HepG2 (cell line): ENCODE data around the gene PET117. TPM values are rescaled to one million over a fixed set of nuclear protein-coding genes. Genes with fewer than 3 reads are reported as not detected.
A peak's percentile ranks its signal among the peaks of the same experiment; 100 is the strongest.

ENCODE experiments used
- CEBPZ ChIP-seq: IDR thresholded peaks from 2 replicates; pipeline ENCODE4 v1.6.1; 2012; ENCODE audit warnings: low read length, improper control_type of control experiment
- EED ChIP-seq: sonication (generic); formaldehyde crosslinking; IDR thresholded peaks from 2 replicates; pipeline ENCODE4 v1.5.0; 2020; ENCODE audit warnings: mild to moderate bottlenecking, missing genetic modification reagents
- GTF2F1 ChIP-seq: fragments of 150-350 bp; IDR thresholded peaks from 2 replicates; pipeline ENCODE4 v1.6.1; 2014; ENCODE audit warnings: low read length
- HES4 ChIP-seq: sonication (generic); formaldehyde crosslinking; IDR thresholded peaks from 2 replicates; pipeline ENCODE4 v1.9.0; 2021; ENCODE audit warnings: mild to moderate bottlenecking, missing genetic modification reagents, borderline replicate concordance
- HNF1A ChIP-seq, 2 experiments: sonication (generic) in 1 of 2; formaldehyde crosslinking in 1 of 2; IDR thresholded peaks; 2 replicates each; pipeline versions ENCODE4 v1.4.0 to v1.6.1; 2016 to 2020; ENCODE audit warnings: borderline replicate concordance in 1 of 2, low read depth in 1 of 2, mild to moderate bottlenecking in 1 of 2, missing genetic modification reagents in 1 of 2
- HNRNPLL ChIP-seq: fragments of 200-400 bp; formaldehyde crosslinking; IDR thresholded peaks from 2 replicates; pipeline ENCODE4 v1.6.1; 2017; ENCODE audit warnings: mild to moderate bottlenecking, low read depth, low read length; ENCODE audit not compliant: poor library complexity, severe bottlenecking
- IRF1 ChIP-seq: sonication (generic); formaldehyde crosslinking; IDR thresholded peaks from 2 replicates; pipeline ENCODE4 v1.4.0; 2020; ENCODE audit warnings: low read depth, mild to moderate bottlenecking, missing genetic modification reagents
- IRX3 ChIP-seq: sonication (generic); formaldehyde crosslinking; IDR thresholded peaks from 2 replicates; pipeline ENCODE4 v1.8.1; 2023; ENCODE audit warnings: mild to moderate bottlenecking, low read depth, missing genetic modification reagents, borderline replicate concordance
- KDM1A ChIP-seq: IDR thresholded peaks from 2 replicates; pipeline ENCODE4 v1.6.1; 2016; ENCODE audit warnings: missing compliant biosample characterization
- NCOR1 ChIP-seq: fragments of 200-600 bp; sonication (generic); IDR thresholded peaks from 2 replicates; pipeline ENCODE4 v1.7.0; 2017; ENCODE audit warnings: antibody characterized with exemption, low read length, borderline replicate concordance
- NR2C2 ChIP-seq: sonication (generic); formaldehyde crosslinking; IDR thresholded peaks from 2 replicates; pipeline ENCODE4 v1.4.0; 2020; ENCODE audit warnings: missing genetic modification reagents, mild to moderate bottlenecking, moderate library complexity, borderline replicate concordance
- NR2F6 ChIP-seq, 2 experiments: IDR thresholded peaks; 2 replicates each; pipeline ENCODE4 v1.6.1; 2016; ENCODE audit warnings: antibody characterized with exemption in 1 of 2, mild to moderate bottlenecking in 1 of 2
- PITX1 ChIP-seq: sonication (generic); formaldehyde crosslinking; IDR thresholded peaks from 2 replicates; pipeline ENCODE4 v1.5.1; 2020; ENCODE audit warnings: mild to moderate bottlenecking, missing genetic modification reagents
- ZFP36 ChIP-seq: fragments of 150-350 bp; IDR thresholded peaks from 2 replicates; pipeline ENCODE4 v1.6.1; 2018; ENCODE audit warnings: borderline replicate concordance, low read length, low read depth; ENCODE audit not compliant: partially characterized antibody
- ZNF484 ChIP-seq: sonication (generic); formaldehyde crosslinking; IDR thresholded peaks from 2 replicates; pipeline ENCODE4 v1.5.1; 2020; ENCODE audit warnings: mild to moderate bottlenecking, low read depth, missing genetic modification reagents, borderline replicate concordance
- ZNF543 ChIP-seq: sonication (generic); formaldehyde crosslinking; IDR thresholded peaks from 2 replicates; pipeline ENCODE4 v1.4.0; 2020; ENCODE audit warnings: mild to moderate bottlenecking, missing genetic modification reagents
- ZNF773 ChIP-seq: sonication (generic); formaldehyde crosslinking; IDR thresholded peaks from 2 replicates; pipeline ENCODE4 v1.4.0; 2020; ENCODE audit warnings: missing genetic modification reagents, borderline replicate concordance
- ZNF784 ChIP-seq: sonication (generic); formaldehyde crosslinking; IDR thresholded peaks from 2 replicates; pipeline ENCODE4 v1.5.1; 2020; ENCODE audit warnings: missing genetic modification reagents, mild to moderate bottlenecking, borderline replicate concordance
- polyA plus RNA-seq, 8 experiments: library from polyadenylated mRNA; depleted of rRNA in 3 of 8; stranded (reverse) in 7 of 8; unstranded in 1 of 8; fragments of >200 nt; fragmentation: Illumina TruSeq in 4 of 8; extraction: Trizol in 4 of 8; gene quantifications; 2 replicates each; pipeline versions ENCODE4 v1.2.1 to v1.2.3, GENCODE V29; 2011 to 2016; ENCODE audit warnings: low read depth in 4 of 8, missing spikeins in 1 of 8, mixed read lengths in 1 of 8; ENCODE audit not compliant: insufficient read depth in 1 of 8
- total RNA-seq, 5 experiments: library from RNA; depleted of rRNA; stranded (reverse); fragments of >200 nt; fragmentation: Illumina TruSeq; extraction: Trizol; gene quantifications; 2 replicates each; pipeline ENCODE4 v1.2.3, GENCODE V29; 2016; ENCODE audit warnings: low read depth in 1 of 5

Gene PET117
- total and polyA plus RNA-seq, 2 of the 13 experiments (the other 11 are each of a cell fraction or from before 2014, with no cell fraction given) = 22.2 to 48.2 TPM

GRCh38 chr20:18137412-18138265, at the start of gene PET117, which contains the start of gene KAT14 (continued):
- TF ChIP-seq CEBPZ (no peak), NR2F6 (IDR thresholded peaks at IDR 0.05) (no peak), NR2F6 (CRISPR knock-in tag; IDR thresholded peaks at IDR 0.05) (peak; percentile 50), NR2C2 (CRISPR knock-in tag) (peak; percentile 72), ZNF543 (peak; percentile 99), IRX3 (CRISPR knock-in tag) (peak; percentile 99), HNF1A (IDR thresholded peaks at IDR 0.05; ENCODE audit: low read depth) (no peak), HNF1A (CRISPR knock-in tag; IDR thresholded peaks at IDR 0.05; ENCODE audit: borderline replicate concordance) (peak; percentile 90), HNRNPLL (peak; percentile 100), HES4 (CRISPR knock-in tag) (peak; percentile 99), GTF2F1 (peak; percentile 40; the same call in 1 of the 2 replicates), ZFP36 (no peak), ZNF773 (peak; percentile 97), IRF1 (peak; percentile 79; the same call in 1 of the 2 replicates), ZNF784 (CRISPR knock-in tag) (peak; percentile 99), PITX1 (CRISPR knock-in tag) (peak; percentile 88), KDM1A (no peak), NCOR1 (peak; percentile 35; the same call in 1 of the 2 replicates), ZNF484 (no peak), EED (peak; percentile 95)
